ENCODE data around the gene ATXN7L1.
A peak's percentile ranks its signal among the peaks of the same experiment; 100 is the strongest.
"Not testable (repeated sequence)": the region's sequence is repeated elsewhere in the genome, so short reads cannot be mapped to it uniquely, and the experiment has no call there.

ATXN7L1 gene

DNA sequence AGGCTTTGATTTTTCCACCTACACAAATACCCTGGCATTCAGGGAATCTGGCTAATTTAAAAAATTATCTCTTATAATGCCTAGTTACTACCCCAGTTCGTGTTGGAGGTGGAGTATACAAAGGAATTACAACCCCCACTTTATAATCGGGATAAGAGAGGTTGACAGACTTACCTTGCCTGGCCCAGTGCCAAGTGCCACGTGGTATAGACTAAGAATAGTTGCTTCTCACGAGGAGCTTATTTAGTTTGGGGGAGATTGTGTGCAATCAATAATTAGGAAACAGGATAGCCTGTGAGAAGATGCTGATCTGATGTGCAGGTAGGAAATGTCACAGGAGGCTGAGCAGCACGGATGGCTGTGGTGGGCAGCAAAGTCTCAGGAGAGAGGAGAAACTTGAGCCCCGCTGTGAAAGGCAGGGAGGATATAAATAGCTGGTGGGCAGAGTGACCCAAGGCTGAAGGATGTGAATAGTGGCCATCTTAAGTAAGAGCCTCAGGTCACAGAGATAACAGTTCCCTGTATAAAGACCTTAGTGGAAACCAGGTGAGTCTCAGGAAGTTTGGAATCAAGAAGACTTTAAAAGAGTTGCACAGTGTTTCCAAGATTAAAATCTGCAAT is 11.3 kb upstream of the ATXN7L1 start:
- DNase-seq, result no peak

GRCh38 chr7:105886776-105887175 is 10.4 kb upstream of the ATXN7L1 start:
- peak; percentile 18 for DNase-seq

DNA sequence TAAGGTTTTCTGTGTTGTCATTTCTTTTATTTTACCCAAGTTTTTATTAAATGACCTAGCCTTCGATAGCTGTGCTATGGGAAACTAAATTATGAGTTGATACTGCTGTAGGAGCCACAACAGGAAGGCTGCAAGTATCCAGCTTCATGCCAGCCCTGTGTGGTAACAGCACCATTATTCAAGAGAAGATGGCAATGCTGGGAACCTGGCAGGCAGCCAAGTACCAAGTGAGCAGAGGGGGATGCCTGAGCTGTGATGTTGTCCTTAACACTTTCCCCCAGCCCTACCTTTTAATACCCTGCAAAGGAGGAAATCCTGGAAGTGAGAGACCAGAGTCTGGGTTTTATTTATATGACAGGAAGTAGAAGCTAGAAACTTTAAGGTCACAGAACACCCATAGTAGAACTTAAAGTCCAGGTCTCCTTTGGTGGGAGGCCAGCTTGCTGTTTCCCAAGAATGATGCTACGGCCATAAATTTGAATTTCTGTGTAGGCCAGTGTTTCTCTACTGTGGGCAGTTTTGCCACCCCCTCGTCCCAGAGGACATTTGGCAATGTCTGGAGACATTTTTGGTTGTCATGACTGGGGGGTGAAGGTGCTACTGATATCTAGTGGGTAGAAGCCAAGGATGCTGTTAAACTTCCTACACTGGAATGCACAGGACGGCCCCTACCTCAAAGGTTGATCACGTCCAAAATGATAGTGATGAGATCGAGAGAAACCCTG is 9.2 kb upstream of the ATXN7L1 start:
- DNase-seq, result peak; percentile 81

DNA sequence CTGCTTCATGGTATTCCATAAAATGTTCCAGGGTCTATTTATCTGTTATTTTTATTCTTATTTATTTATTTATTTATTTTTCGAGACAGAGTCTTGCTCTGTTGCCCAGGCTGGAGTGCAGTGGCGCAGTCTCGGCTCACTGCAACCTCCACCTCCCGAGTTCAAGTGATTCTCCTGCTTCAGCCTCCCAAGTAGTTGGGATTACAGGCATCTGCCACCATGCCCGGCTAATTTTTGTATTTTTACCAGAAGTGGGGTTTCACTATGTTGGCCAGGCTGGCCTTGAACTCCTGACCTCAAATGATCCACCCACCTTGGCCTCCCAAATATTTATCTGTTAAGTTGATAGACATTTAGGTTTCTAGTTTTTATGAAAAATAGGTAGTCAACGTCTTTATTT is 6.8 kb upstream of the ATXN7L1 start:
- DNase-seq, result not testable (repeated sequence)

GRCh38 chr7:105881439-105881838 is 5.0 kb upstream of the ATXN7L1 start:
- DNase-seq, result no peak

DNA sequence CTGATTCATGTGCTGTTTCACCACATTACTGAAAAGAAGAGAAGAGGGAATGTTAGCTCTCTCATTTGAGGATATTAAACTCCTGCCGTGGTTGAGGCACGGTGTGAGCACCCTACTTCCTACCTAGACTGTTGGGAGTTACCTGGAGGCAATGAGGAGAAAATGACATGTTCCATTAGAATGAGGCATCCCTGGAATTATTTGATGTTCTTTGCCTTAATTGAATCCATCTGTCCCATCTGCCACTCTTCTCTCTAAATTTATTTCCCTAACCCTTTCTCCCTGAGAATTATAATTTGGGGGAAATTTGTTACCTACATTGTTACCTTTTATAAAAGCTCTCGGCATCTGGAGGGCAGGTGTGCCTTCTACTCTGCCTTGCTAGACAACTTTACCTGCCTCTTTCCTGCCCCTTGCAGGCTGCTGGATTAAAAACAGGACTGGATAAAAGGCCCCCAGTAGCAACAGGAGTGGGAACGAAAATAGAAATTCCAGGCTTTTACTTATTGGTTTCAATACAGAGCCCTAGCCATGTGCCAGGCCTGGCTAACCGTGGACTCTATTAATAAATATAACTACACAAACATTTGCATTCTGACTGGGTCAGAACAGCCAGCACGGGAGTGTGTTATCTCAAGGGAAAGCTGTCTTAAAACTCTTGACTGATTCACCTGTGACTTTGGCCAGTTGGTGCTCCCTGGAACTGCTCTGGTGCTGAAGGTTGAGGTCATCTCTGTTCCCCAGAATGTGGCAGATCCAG is 4.4 kb upstream of the ATXN7L1 start:
- peak; percentile 45 for DNase-seq

DNA sequence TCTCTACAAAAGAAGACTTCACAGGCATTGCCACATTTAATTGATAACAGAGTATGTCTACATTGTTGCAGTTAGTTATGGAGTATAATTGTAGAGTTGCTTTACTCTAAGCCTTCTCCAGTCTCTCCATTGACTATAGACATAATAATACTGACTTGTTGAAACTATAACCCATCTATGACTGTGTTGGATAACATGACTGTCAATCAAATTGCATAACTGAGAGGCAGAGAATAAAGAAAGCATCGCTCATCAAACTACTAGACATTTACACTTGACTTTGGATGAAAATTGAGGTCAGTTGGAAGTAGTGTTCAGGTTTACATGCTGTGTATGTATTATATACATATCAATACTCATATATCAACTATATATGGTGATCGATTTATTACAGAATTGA is 3.4 kb upstream of the ATXN7L1 start:
- no peak for DNase-seq

DNA sequence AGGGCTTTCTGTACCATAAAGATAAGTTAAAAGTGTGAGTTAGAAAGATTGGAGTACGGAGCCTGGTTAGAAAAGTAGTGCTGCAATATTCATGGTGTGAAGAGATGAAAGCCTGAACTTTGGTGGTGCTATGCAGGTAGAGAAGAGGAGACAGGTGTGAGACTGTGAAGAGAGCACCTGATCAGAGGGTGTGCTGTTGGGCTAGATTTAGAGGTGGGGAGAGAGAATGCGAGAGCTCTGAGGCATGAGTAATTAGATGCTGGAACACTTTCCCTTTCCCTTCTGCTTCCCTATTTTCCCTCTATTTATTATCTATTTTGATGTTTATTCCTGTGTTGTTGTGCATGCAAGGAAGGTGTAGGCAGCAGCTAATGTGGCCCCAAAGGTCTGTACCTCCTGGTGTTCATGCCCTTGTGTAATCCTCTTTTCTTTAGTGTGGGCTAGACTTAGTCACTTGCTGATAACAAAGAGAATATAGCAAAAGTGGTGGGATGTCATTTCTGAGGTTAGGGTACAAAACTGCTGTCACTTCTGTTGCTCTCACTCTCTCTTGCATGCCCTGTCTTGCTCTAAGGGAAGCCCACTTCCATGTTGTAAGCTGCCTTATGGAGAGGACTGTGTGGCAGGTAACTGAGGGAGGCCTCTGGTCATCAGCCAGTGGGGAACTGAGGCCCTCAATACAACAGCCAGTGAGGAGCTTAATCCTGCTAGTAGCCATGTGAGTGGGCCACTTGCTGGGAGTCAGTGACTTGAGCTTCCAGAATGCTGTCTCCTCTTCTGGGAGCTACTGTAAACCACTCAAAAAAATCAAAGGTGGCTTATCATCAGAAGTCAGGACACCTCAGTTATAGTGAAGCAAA is 2.6 kb upstream of the ATXN7L1 start:
- peak; percentile 74 for DNase-seq

DNA sequence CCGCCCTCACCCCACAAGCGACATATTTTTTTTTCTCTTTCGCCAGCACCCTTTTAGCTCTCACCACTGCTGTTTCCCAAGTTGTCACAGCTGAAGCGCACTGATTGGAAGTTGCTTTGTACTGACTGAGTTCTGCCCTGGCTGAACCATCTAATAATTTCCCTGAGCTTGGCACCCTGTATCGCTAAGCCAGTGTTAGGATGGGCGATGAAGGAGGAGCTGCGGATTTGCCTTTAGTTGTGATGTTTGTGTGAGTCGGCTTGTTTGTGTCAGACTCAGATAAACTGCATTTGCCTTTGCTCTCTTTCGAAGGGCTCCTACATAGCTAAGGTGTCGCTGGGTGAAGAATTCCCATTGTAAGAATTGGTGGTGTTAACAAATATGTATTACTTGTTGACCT is 1.3 kb upstream of the ATXN7L1 start:
- DNase-seq, result peak; percentile 57

DNA sequence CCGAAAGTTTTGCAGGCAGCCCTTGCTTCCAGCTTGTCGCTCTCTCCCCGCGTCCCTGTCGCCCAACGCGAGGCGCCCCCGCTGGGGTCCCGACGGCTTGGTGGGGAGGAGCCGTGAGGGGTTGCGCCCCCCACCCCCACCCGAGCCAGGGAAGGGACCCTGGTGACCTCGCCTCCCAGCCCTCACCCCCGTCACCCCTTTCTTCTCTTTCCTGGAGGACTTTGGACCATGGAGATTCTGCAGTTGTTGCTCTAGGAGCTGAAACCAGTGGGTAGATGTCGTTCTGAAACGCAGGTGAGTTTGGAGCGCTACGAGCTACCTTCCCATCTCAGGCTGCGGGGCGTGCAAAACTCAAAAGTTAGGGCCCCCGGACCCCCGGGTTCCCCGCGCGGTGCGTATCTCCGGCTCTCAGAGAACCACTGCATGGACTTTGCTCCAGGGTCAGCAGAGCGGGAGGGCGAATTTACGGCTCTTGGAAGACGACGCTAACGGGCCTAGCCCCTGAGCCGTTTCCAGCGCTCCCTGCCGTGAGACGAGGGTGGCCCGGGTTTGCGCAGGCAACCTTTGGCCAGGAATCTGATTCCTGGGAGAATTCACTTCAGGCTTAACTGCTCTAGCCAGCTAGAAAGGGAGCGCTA is 684 bp upstream of the ATXN7L1 start:
- peak; percentile 57 for DNase-seq

GRCh38 chr7:105875505-105875904 is 894 bp downstream of the ATXN7L1 start:
- no peak for DNase-seq

GRCh38 chr7:105874055-105874454 is 2.3 kb downstream of the ATXN7L1 start:
- no peak for DNase-seq

- no peak for DNase-seq
Measured at GRCh38 chr7:105872491-105872890, 3.9 kb downstream of the ATXN7L1 start.

DNA sequence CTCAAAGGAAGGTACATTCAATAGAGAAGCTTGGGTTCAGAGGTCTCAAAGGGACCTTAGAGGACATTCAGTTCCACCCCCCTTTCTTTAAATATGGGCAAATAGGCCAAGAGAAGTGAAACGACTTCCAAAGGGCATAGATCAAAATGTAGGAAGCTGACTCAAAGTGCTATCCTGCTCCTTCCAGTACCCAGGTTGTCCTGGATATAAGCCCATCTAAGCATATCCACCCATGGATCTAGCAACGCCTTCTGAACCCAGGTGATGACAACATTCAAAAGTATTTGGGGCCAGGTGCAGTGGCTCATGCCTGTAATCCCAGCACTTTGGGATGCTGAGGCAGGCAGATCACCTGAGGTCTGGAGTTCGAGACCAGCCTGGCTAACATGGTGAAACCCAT is 5.3 kb downstream of the ATXN7L1 start:
- no peak for DNase-seq

- DNase-seq, result no peak
Measured at GRCh38 chr7:105866102-105866801, 10.1 kb downstream of the ATXN7L1 start.

DNA sequence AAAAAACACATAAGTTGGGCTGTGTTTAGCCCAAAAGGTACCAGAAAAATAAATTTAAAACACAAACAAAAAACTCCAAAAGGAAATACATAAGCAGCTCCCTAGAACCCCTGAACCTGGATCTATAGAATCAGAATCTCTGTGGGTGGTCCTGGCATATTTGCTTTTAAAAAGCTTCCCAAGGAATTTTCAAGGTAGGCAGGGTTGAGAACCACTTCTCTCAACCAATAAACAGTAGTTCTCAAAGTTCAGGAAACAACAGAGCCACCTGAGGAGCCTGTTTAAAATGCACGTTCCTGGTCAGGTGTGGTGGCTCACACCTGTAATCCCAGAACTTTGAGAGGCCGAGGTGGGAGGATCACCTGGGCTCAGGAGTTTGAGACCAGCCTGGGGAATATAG is 12.5 kb downstream of the ATXN7L1 start:
- no peak for DNase-seq

DNA sequence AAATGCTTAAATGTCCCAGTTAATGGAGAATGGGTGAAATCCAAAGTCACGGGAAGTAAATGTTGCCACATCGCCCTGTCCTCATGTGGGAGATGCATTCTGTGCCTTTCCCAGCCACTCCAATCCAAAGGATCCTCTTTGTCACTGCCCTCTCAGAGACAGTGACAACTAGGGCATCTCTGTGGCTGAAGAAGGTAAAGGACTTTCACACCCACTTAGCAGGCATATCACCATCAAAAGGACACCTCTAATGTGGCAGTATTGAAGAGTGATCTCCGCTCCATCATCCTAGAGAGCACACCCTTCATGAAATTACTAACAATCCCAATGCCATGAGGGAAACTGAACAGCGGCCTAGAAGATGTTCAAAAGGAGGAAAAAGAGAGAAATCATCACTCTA is 13.6 kb downstream of the ATXN7L1 start:
- DNase-seq, result no peak

- no peak for DNase-seq
Measured at GRCh38 chr7:105862276-105862675, 14.1 kb downstream of the ATXN7L1 start.

GRCh38 chr7:105861224-105861623 is 15.2 kb downstream of the ATXN7L1 start:
- DNase-seq, result no peak

DNA sequence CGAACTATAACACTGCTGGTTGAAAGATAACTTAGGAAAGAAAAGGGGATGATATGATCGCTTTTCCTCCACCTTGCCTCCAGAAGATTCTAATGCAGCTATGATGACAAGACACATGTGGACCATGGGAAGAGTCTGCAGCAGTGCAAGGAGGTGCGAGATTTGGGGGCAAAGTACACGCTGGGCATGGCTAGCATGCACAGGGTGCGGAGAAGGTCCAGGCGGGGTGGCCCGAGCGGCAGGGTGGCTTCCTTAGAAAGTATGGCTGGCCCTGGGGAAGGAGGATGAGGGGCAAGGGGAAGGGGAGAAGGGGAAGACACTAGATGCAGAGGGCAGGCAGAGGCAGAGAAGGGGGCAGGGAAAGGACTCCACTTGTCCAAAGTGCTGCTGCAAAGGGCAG is 15.6 kb downstream of the ATXN7L1 start:
- DNase-seq, result no peak

DNA sequence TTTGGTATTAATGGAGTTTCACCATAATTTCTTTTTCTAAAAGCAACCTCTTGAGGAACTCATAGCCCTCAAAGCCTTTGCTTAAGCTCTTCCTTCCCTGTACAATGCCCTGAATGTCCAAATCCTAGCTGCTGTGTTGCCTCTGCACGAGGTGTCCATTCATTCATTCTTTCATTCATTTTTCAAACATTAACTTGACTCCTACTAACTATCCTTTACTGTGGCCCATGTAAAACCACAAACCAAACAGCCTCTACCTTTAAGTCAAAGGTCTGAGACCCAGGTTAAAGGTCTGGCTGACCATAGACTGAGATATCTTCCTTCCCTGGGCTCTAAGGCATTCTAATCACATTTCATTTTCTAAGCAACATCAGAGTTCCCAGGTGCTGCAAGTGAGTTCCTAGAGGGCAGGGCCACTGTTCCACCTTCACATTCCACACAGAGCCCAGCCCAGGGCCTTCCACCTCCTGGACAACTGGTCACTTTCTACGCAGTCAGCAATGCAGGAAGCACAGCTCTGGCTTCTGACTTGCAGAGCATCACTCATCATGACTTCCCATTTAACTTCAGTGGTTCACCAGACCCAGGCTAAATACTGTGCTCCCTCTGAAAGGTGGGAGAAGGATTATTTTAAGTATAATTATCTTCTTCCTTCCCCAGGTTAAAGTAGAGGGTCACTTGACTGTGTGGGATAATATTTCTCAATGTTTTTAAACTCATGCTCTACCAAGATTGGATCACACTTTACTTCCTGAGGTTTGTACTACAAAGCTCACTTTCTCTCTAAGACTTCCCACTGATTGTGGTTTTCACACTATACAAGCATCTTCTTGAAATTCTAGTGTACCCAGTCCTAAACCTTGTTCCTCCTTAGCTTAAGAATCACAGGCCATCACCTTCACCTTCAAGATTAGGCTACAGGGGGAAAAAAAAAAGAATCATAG is 19.1 kb downstream of the ATXN7L1 start:
- DNase-seq, result no peak
